ELR (cell line): Measurements from ENCODE around the gene AUP1.
A peak's percentile ranks its signal among the peaks of the same experiment; 100 is the strongest.

ENCODE experiments used
- DNase-seq: peaks from one replicate; pipeline ENCODE4 v3.0.0-alpha.2; 2015; ENCODE audit warnings: low read depth

The AUP1 gene

DNA sequence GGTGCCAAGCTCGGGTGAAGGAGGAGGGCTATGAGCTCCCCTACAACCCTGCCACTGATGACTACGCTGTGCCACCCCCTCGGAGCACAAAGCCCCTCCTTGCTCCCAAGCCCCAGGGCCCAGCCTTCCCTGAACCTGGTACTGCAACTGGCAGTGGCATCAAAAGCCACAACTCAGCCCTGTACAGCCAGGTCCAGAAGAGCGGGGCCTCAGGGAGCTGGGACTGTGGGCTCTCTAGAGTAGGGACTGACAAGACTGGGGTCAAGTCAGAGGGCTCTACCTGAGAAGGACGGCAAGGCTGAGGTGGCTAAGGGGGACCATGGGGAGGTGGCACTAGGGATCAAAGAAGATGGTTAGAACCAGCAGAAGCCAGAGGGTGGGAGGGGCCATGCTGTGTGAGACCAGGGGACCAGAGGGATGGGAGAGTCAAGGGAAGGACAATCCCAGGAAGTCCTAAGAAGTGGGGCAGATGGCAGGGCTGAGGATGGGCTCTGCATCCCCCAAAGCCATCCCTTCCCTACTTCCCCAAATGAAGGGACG is 27.4 kb upstream of the AUP1 start:
- DNase-seq, result no peak

DNA sequence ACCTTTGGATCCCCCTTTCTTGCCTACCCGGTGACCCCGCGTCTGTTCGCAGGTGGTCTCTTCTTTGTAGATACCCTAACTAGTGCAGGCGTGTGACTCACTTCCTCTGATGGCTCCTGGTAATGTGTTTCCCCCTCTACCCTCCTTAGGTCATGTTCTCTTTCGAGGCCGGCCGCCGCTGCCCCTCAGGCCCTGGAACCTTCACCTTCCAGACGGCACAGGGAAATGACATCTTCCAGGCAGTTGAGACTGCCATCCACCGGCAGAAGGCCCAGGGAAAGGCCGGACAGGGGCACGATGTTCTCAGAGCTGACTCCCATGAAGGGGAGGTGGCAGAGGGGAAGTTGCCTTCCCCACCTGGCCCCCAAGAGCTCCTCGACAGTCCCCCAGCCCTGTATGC is 26.7 kb upstream of the AUP1 start:
- no peak for DNase-seq

DNA sequence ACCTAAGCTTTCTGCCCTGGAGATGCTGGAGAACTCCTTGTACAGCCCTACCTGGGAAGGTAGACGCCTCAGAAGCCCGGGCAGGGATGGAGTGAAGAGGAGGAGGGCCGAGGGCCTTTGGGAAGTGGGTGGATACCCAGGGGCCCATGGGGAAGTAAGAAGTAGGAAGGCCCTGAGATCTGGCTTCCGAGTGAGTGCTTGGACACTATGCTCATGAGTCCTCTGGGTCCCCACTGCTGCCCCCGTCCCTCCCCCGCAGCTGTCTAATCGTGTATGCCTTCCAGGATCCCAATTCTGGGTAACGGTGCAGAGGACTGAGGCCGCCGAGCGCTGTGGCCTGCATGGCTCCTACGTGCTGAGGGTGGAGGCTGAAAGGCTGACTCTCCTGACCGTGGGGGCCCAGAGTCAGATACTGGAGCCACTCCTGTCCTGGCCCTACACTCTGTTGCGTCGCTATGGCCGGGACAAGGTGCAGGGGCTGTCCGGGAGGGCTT is 26.2 kb upstream of the AUP1 start:
- DNase-seq, result no peak

DNA sequence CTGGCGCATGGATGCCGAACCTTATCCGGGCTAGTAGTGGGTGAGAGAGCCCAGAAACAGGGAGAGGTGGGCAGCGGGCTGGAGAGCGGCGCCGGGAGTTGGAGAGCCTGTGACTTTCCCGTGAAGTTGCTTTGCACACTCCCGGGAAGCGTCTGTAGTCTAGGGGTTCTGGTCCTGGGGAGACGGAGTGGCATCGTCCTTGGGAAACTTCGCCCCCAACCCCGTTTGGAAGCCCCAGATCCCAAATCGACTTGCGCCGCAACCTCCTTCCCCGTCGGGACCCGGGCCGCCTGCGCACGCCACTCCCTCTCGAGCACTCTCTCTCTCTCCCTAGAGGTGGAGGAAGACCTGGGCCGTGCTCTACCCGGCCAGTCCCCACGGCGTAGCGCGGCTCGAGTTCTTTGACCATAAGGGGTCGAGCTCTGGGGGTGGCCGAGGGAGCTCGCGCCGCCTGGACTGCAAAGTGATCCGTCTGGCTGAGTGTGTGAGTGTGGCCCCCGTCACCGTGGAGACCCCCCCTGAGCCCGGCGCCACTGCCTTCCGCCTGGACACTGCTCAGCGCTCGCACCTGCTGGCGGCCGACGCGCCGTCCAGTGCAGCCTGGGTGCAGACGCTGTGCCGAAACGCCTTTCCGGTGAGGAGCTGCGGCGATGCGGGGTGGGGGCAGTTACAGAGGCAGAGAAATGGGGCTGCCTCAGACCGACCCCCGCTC is 25.5 kb upstream of the AUP1 start:
- DNase-seq, result no peak

DNA sequence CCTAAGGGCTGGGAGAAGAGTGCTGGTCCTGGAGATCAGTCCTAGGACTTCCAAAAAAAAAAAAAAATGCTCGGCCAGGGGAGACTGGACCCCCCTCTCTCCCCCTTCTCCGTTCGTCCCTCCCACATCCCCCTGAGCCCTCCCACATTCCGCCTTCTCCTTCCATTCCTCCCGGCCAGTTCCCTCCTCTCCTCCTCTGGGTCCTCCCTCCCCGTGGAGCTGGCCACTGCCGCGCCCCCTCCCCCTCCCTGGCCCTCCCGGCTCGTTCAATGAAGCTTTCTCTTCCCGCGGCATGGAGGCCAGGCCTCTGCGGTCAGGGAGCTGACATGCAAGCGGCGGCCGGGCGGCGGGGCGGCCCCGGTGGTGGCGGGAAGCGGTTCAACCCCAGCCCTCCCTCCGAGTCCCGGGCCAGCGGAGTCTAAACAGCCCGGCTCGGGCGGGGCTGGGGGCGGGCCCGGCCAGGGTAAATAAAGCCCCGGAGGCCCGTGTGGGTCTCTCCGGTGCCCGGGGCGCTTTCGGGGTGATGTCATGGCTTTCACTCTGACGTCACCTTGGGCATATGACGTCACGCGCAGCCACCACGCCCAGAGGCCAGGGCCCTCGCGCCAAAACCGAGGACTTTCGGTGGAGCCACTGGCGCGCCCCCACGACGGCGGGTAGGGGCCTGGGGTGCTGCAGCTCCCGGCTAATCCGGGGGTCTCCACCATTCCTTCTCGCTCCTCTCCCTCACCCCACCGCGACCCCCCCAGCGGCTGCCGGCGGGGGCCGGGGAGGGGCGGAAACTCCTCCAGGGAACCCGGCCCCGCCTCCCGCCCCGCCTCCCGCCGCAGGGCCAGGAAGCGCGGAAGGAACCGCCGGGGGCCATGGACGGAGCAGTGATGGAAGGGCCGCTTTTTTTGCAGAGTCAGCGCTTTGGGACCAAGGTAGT is 24.6 kb upstream of the AUP1 start, which contains the start of the genes DOK1 and LOXL3:
Gene DOK1, plus strand, starts transcription at position 829 of the 928 bp plus-strand sequence. Its CDS starts 35 bp downstream, at position 864.
Gene LOXL3, minus strand, starts transcription at position 51 of the 928 bp plus-strand sequence. CDS start 1,308 bp downstream, outside the sequence.
- DNase-seq, result peak; percentile 89

DNA sequence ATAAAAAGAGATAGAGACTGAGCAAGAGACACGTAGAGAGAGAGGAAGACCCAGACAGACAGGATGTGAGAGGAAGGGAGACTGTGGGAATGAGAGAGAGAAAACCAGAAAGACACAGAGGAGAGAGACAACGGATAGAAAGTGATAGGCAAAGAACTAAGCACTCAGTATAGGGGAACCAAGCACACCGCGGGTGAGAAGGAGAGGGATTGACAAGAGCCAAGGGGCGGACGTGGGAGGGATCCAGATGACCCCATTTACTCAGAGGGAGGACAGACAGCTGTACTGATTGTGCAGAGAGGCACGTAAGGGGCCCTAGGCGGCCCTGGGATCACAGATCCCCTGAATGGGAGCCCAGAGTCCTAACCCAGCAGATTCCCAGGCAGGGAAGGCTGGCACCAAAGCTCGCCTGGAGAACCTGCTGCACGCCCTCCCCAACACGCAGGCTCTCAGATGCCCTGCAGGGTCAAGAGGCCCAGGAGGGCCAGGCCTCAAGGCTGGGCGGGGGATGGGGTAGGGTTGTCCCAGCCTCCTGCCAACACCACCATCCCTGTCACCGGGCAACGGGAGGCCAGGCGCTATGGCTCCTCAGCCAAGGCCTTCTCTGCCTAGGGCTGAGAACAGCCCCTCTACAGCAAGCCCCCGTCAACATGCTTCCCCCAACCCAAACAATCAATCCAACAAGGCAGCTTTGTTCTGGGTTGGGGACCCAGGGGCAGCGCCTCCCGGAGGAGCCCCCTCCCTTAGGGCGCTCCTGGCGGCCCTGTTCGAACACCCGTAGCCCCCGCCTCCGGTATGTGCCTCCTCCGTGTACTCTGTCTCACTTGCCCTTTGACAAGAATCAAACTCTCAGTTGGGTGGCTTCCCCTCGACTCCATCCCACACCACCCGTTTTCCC is 23.7 kb upstream of the AUP1 start:
- no peak for DNase-seq

DNA sequence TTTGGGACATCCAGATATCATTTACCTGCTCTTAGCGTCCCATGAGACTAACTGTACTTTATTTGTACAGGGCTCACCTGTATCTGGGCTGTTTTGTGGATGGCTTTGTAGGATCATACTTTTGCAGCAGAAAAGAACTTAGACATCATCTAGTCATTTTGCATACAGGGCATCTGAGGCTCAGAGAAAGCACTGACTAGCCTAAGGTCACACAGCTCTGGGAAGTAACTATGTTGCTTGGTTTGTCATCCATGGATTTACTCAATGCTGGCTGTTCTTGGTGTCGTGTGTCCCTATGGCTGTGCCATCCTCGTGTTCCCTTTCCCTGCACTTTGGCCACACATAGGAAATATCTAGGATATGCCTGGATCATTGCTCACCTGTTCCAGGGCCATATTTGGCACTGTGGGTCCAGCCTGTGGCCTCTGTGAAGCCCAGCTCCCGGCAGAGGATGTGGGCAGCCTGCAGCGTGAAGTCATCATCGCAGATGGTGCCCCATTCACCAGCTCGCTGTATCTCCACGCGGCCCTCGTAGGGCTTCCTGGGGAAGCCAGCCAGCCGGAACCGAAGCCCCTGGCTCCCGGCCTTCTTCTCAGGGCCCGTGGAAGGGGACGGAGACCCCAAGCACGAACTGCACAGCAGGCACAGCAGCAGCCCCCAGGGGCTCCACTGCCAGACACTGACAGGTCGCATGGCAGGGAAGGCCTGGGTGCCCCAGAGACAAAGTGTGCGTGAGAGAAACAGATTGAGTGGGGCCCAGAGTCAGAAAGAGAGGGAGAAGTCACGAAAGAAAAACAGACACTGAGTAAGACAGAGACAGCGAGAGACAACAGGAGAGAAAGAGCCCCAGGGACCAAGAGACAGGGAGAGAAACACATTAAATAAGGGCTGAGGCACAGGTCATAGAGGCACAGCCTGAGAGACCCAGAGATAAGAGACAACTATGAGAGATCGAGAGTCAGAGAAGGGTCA is 22.7 kb upstream of the AUP1 start:
- no peak for DNase-seq

DNA sequence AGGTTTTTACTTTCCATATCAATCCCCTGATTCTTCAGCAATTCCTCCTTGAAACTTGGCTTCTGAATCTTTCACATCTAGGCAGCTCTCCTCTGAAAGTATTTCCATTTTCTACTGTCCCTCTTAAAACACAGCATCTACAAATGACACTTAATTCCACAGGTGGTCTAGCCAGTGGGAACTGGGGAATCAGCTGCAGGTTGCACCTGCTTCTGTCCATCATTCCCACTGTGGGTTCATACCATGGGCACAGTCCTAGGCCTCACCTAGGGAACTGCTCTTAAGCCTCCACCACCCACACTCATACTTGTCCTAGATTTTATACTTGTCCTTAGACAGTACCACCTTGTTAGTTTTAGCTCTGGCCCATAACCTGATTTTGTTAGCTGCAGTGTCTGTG is 22.0 kb upstream of the AUP1 start:
- no peak for DNase-seq

DNA sequence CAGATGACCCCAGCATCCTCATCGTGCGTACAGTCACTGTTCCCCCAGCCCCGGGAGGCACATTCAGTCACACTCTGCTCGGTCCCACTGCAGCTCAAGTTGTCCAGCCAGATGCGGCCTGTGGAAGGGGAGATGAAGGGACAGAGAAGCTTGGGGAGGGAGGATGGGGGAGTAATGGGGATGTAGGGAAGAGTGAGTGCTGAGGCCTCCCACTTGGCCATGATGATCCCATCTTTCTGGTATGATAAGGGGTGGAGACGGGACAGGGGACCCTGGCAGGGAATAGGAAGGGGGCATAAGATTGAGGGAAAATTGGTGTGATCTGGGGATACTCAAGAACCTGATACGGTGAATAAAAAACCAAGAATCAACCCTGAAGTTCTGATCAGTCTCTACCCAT is 20.7 kb upstream of the AUP1 start:
- no peak for DNase-seq

DNA sequence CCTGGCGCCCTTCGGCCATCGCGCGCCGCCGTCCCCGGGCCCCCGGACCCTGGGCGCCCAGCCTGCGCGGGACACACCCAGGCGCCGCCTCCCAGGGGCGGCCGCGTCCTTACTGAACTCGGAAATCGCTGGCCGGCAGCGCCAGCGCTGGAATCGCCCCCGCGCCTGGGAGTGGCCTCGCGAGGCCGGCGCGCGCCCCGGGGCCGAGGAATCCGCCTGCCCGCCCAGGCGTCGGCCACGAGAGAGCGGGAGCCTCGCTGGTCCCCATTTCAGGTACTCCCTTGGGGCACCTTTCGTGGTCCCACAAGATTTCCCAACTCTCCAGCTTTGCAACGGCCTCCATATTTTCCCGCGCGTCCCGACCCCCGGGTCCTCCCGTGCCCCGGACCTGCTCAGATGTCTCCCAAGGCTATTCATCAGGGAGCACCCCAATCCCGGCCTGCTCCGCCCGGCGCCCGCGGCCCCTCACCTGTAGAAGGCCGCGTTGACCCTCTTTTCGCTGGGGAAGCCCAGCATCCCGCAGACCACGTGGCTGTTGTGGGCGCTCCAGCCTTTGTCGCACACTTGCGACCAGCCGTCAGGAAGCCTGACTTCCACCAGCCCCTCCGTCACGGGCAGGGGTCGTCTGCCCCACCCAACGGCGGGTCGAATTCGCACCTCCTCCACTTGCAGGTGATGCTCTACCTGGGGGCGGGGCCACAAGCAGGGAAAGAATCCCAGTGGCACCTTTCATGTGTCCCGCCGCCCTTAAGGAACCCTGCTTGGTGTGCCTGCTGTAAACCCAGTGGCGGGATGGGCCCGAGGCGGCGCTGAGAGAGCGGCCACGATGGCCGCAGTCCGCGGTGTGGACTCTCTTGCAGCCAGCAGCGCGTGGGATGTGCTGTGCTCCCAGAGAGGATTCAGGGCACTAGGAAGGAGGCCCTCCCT is 19.7 kb upstream of the AUP1 start:
- peak; percentile 80 for DNase-seq

DNA sequence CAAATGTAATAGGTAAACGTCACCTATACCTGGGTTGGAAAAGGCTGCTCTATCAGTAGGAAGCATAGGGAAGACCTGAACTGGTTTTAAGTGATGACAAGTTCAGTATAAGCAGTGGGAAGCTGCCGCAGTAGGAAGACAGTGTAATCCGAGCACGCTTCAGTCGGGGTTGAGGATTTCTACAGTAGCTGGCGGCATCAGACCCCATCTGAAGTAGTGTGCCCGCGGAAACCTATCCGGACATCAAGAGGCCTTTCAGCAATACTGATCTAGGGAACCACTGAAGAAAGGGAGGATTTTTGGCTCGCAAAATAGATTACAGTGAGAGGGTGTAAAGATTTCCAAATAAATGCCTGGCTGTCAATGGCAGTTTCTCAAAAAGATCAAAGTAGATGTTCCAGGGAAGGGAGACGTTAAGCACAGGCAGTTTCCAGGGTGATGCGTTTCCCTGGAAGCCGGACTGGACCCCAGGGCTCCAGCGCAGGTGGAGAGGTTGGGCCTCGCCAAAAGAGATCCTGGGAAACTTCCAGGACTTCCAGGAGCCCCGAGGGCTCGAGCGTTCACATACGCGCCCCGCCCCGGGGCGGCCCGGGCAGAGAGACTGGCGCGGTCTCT is 18.9 kb upstream of the AUP1 start:
- no peak for DNase-seq

DNA sequence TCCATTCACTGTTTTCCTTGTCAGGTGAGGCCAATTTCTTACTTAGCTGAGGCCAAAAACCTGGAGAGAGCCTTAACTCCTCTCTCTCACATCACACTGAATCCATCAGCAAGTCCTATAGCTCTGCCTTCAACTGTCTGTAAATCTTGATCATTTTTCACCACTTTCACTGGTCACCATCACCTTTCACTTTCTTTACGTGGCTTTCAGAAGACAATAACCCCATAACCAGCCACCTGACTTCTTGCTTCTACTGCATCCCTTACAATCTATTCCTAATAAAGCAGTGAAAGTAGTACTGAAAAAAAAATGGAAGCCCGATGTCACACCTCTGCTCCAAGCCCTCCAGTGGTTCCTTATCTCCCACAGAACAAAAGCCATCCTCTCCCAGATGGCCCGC is 16.5 kb upstream of the AUP1 start:
- no peak for DNase-seq

DNA sequence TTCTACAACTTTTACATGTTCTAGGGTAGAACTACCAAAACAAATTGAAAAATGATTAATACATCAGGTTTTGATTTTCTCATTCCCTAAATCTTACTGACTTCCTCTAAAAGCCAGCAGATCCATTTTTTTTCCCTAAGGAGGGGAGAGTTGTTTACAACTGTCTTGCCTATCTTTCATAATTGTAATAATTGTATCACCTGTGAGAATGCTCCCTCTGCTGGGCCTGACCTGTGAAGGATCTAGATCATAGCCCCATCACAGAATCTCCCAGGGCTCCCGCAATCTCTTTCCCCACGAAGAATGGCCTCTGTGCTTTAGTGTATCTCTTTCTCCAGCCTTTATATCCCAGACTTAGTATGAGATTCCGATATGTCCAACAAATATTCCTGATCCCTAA is 15.1 kb upstream of the AUP1 start:
- peak; percentile 31 for DNase-seq

DNA sequence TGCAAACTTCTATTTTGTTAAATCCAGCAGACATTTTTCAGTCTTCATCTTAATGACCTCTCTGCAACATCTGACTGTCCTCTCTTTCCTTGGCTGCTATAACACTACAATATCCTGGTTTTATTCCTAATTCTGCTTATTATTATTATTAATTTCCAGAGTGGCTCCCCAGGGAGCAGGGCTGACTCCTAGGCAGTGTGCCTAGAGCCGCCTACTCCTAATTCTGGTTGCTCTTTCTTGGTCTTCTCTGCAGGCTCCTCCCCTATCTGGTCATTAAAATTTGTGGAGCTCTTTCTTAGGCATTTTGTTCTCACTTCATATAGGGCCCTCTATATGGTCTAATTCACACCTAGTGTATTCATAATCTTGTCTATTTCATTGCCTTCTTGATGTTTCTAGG is 13.5 kb upstream of the AUP1 start:
- no peak for DNase-seq

DNA sequence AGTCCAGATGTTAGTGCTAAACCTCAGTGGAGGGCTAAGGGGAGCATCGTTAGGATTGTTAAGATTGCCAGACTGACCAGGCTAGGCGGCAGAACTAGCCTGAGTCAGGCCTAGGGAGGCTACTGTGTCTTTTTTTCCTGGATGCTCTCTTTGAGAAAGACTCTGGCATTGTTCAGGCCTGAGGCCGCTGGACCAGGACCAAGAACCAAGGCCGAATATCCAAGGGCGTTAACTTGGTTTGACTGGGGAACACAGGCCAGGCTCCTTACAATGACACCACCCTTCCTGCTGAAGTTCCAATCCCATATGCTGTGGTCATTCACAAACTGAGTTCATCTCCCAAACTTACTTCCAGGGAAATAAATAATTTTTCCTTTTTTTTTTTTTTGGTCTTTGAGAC is 10.8 kb upstream of the AUP1 start:
- DNase-seq, result no peak

DNA sequence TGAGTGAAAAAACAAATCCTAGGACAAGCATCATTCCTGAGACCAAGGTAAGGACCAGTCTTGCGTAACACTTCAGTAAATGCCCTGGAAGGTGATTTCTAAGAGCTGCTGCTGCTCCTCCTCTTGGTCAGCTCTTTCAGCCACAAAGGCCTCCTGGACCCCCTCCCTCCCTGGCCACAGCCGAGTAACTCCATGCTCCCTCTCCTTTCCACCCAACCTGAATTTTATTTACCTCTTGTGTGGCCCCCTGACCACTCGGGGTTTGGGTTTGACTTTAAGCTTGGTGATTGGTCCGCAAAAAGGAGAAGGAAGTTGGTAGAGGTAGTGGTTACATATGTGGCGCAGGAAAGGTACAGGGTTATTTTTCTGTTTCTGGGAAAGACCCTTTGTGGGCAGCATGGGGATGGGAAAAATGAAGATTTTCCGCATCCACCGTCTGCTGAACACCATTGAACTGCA is 9.4 kb upstream of the AUP1 start:
- no peak for DNase-seq

DNA sequence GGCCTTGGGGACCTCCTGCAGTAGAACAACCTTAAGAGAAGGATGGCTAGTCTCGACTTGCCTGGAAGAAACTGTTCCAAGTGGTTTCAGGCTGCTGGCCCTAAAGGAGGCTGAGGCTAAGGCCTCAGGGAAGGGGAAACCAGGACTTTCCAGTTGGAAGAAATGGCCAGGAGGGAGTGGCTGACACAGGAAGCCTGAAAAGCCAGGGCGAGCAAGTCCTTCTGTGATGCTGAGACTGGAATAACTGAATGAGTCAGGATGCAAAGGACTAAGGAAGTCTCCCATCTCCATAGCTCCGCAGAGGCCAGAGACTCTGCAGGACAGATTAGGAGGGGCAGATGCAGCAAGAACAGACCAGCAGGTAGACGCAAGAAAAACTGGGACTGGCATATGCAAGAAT is 7.6 kb upstream of the AUP1 start:
- no peak for DNase-seq

DNA sequence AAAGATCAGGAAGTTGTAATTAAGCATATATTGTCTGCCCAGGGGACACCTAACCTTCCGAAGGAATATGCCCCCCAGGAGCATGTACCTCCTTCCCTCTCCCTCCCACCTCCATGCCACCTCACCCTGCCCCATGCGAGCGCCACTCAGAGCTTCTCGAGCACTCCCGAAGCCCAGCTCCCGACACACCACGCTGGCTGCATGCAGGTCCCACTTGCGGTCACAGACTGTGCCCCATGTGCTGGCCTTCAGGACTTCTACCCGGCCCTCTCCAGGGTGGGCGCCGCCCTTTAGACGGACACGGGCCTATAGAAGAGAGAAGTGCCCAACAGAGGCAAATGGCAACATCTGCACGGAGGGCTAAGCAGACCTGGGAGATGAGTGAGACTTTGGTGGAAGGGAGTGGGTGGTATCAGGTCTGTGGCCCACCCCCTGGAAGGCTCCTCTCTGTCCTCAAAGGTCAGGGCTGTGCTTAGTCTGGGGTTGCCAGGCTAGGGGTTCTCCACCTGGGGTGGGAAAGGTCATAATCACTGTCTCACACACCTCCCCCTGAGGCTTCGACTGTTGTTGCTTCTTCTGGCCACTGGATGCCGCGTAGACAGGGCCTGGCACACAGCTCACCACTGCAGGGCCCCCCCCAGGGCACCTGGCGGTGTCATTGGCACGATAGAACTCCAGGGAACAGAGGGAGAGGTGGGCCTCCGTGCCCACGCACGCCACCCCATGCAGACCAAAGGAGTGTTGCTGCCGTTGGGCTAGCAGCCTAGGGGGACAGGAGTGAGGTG is 6.9 kb upstream of the AUP1 start:
- DNase-seq, result no peak
